Activated T-cell treated with anti-CD3 and anti-CD28 coated beads for 24 hours (primary cell): ENCODE data around the gene MRGPRX1.
"Not testable (repeated sequence)": the region's sequence is repeated elsewhere in the genome, so short reads cannot be mapped to it uniquely, and the experiment has no call there.

Source experiments
- DNase-seq: peaks from one replicate; pipeline ENCODE4 v3.0.0-alpha.2; 2020; ENCODE audit warnings: low read depth

The MRGPRX1 gene

GRCh38 chr11:18939314-18939713, at the start of gene MRGPRX1:
TSS of gene MRGPRX1 (minus strand) at chr11:18939414. CDS start at chr11:18934784, 4,630 bp downstream.
- no peak for DNase-seq

GRCh38 chr11:18987454-18988231, 48.4 kb upstream of the MRGPRX1 start:
- DNase-seq = no peak

GRCh38 chr11:18986744-18987143, 47.5 kb upstream of the MRGPRX1 start:
- DNase-seq = no peak

- no peak for DNase-seq
These were observed 42.7 kb upstream of the MRGPRX1 start for GRCh38 chr11:18981897-18982296.

- DNase-seq = no peak
These were observed 35.0 kb upstream of the MRGPRX1 start for GRCh38 chr11:18974192-18974591.

- no peak for DNase-seq
These were observed 33.1 kb upstream of the MRGPRX1 start for GRCh38 chr11:18972336-18972735.

GRCh38 chr11:18969720-18970119, 30.5 kb upstream of the MRGPRX1 start:
- DNase-seq = no peak

GRCh38 chr11:18958221-18958910, 19.2 kb upstream of the MRGPRX1 start:
- no peak for DNase-seq

- no peak for DNase-seq
These were observed 17.4 kb upstream of the MRGPRX1 start for GRCh38 chr11:18956630-18957029.

GRCh38 chr11:18936002-18936673, 3.1 kb downstream of the MRGPRX1 start:
- DNase-seq = no peak

- no peak for DNase-seq
These were observed 4.9 kb downstream of the MRGPRX1 start for GRCh38 chr11:18934195-18934814.

GRCh38 chr11:18927550-18928322, 11.5 kb downstream of the MRGPRX1 start:
- DNase-seq = no peak

GRCh38 chr11:18925426-18925825, 13.8 kb downstream of the MRGPRX1 start:
- not testable (repeated sequence) for DNase-seq

GRCh38 chr11:18912883-18913282, 26.3 kb downstream of the MRGPRX1 start:
- DNase-seq = no peak

- DNase-seq = no peak
These were observed 31.8 kb downstream of the MRGPRX1 start for GRCh38 chr11:18907391-18907790.

- DNase-seq = not testable (repeated sequence)
These were observed 38.6 kb downstream of the MRGPRX1 start for GRCh38 chr11:18900637-18901036.

- not testable (repeated sequence) for DNase-seq
These were observed 39.0 kb downstream of the MRGPRX1 start for GRCh38 chr11:18900151-18900611.

GRCh38 chr11:18891712-18892111, 47.5 kb downstream of the MRGPRX1 start:
- not testable (repeated sequence) for DNase-seq

- no peak for DNase-seq
These were observed 48.6 kb downstream of the MRGPRX1 start for GRCh38 chr11:18890615-18891014.
